COLO668 (cell line): ENCODE measurements around the gene ALOXE3.

Experiments
- DNase-seq: peaks from one replicate; lab custom pipeline; 2025; ENCODE audit not compliant: unreplicated experiment; lab: John Stamatoyannopoulos, UW

ALOXE3 gene

DNA sequence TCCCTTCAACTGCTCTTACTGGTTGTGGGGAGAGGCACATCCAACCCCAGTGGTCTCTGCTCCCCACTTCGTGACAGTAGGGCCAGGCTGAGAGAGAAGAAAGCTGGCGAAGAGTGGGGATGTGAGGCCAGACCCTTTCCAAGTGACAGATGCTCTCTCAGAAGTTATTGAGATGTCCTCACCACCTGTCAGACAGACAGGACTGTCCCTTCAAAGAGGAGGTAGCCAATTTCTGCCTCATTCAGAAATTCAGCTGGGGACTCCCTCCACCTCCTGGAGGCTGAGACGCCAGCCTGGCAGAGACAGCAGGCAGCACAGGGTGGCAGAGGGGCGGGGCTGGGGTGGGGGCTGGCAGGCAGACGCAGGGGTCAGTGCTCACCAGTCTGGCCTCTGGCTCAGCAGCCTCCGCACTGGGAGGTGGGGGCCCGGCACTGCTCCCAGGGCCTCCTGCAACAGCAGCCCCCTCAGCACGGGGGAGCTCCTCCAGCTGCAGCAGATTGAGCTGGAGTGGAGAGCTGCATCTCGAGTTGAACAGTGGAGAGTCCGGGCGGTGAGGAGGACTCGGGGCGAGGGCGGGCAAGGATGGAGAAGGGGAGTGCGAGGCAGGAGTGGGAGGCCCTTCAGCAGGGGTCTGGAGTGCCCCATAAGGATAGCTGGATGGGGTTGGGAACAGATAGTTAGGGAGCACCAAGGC, 24.7 kb upstream of the ALOXE3 start:
- no peak for DNase-seq

DNA sequence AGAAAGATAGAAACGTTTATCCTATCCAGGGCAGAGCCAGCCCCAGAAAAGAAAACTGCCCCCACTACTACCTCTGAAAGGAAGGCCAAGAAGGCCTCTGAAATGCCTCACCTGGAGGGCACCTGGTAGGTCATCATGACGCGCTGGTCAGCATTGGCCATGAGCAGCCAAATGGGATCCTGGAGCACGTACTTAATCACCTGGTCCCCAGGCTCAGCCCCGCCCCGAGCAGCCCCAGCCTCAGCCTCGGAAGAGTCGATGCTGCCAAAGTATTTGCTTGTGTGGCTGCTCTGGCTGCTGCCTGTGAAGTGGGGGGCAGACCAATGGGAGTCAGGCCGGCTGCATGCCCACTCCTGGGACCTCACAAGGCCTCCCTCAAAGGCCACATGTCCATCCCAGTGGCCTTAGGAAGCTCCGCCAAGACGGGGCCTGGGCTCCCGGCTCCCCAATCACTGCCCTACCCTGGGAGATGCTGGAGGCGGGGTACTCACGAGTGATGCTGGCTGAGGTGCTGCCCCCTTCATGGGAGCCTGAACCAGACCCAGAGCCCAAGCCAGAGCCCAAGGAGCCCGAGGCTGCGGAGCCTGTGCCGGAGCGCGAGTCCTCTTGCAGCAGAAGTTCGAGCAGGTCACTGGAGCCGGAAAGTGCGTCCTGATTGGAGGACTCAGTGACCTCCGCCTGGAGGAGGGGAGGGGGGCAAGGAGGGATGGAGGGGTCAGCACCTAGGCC, 24.0 kb upstream of the ALOXE3 start:
- no peak for DNase-seq

DNA sequence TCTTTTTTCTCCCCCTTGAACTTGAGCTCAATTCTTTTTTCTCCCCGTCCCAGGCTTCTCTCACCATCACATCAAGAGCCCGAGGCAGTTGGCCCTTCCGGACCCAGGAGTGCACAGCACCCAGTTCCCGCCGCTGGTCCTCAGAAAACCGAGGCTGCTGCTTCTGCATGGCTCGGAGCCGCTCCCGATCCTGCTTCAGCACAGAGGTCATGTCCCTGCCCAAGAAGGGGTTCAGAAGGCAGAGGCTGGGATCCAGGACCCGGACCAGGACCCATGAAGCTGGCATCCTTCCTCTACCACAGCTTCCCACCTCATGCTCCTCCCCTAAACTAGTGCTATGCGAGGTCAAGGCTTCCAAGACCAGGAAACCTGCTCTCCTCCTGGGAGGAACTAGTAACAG, 23.4 kb upstream of the ALOXE3 start:
- no peak for DNase-seq

DNA sequence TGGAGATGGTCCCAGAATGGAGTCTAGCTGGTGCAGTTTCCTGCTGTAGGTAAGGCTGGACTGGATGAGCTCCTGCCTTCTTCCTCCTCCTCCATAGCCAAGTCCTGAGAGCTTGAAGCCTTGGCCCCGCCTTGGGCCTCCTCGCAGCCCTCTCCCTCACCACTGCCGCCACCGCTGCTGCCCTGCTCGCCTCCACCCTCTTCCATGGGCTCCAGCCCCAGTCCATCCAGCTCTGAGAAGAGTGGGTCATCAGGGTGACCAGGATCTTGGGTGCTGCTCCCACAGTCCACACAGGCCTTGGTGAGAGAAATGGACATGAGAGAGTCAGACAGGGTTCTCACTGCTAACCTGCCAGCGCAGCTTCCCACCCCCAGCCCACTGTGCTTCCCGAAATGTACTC, 22.7 kb upstream of the ALOXE3 start:
- no peak for DNase-seq

DNA sequence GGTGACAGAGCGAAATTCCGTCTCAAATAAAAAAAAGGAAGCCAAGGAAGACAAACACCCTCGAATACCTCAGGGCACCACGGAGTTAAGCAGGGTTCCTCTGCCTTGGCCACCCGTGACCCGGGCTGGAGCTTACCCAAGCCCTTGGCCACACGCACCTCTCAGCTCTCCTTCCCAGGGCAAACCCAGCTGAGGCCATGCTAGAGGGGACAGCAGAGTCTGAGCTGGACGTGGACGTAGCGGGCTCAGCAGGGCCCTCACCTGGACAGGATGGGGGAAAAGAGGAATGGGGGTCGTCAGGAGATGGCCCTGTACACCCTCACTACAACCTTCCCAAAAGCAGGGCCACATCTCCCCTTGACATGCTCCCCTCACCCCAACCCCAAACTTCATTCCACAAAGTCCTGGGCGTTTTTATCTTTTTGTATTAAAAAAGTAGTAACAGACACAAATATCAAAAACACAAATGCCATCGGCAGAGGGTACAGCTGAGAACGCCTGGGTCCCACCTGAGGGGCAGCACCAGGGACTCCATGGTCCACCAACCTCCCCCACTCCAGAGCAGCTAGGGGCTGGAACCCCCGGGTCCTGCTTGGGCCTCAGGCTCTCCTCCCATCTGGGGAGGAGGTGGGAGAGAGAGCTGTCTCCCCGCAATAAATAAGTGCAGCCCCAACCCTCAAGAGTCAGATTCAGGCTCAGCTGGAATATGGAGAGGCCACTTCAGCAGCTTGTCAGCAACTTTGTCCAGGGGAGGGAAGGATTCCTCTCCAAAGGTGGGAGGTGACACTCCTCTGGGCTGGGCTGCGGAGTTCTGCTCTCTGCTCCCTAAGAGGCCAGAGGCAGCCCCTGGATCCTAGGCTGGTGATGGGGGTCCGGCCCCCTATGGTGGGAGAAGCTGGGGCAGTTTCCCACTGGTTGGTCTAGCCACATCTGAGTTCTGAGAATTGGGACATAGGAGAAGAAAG, 22.0 kb upstream of the ALOXE3 start:
- DNase-seq: no peak

DNA sequence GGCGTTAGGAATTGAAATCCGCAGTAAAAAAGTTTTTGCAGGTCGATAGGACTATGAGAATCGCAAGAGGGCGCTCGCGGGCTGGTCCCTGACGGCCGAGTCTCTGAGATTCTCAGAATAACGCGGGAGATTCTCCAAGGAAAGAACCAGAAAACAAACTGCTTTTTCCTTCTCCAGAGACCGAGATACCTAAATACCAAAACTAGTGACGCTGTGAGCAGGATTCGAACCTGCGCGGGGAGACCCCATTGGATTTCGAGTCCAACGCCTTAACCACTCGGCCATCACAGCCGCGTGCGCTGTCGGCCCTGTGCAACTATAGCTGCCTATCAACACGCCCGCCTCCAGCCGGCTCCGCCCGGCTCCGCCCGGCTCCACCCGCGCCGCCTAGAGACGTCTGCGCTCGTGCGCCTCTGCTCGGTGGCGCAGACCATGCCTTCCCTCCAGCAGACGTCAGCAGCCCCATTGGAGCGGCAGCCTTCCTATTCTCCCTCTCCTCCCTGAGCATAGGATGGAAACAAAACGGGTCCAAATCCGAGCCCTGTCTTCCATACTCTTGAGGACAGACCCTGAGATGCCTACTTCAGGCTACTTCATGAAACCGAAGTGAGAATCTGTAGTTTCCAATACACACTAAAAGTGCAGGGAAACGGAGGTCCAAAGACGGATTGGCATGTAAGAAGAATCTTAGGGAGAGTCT, 20.5 kb upstream of the ALOXE3 start:
- DNase-seq: peak; percentile 90

DNA sequence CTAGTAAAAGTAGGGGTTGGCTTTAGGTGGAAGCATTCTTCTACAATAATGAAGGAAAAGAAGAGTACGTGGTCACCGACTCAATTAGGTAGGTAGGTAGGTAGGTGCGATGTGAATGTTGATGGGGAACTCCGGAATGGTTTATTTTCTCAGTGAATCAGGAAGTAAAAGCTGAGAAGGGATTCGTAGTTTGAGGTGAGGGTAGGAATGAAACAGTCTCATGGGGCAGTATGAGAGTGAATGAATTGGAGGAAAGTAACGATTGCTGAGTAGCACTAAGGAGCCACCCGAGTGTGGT, 20.0 kb upstream of the ALOXE3 start:
- DNase-seq: no peak

DNA sequence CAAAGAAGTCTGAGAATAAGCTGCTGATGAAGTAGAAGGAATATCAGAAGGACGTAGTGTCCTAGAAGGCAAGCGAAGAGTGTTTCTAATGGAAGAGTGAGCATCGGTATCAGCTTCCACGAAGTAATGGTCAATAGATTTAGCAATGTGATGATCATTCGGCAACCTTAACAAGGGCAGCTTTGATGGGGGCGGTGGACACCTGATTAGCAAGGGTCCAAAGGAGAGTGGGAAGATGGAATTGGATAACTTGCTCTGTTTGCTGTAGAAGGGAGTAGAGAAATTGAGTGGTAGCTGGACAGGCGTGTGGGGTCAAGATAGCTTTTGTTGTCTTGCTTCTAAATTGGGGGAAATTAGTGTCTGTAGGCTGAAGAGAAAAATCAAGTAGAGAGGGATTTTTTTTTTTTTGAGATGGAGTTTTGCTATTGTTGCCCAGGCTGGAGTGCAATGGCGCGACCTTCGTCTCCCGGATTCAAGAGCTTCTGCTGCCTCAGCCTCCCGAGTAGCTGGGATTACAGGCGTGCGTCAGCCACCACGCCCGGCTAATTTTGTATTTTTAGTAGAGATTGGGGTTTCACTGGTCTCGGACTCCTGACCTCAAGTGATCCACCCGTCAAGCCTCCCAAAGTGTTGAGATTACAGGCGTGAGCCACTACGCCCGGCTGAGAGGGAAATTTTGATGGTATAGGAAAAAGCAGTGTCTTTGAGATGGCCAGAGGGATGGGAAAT, 19.5 kb upstream of the ALOXE3 start:
- no peak for DNase-seq

DNA sequence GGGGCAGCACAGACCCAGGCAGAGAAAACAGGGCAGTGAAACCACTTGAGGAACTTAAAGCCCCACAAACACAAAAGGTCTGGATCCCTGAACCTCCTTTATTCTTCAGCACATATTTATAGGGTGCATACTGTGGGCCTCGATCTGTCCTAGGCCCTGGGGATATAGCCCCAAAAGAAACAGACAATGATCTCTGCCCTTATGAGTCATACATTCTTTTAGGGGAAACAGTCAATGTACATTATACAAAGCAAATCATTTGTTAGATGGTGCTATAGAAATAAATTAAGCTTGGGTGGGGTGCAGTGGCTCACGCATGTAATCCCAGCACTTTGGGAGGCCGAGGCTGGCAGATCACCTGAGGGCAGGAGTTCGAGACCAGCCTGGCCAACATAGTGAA, 15.6 kb upstream of the ALOXE3 start:
- DNase-seq: no peak

DNA sequence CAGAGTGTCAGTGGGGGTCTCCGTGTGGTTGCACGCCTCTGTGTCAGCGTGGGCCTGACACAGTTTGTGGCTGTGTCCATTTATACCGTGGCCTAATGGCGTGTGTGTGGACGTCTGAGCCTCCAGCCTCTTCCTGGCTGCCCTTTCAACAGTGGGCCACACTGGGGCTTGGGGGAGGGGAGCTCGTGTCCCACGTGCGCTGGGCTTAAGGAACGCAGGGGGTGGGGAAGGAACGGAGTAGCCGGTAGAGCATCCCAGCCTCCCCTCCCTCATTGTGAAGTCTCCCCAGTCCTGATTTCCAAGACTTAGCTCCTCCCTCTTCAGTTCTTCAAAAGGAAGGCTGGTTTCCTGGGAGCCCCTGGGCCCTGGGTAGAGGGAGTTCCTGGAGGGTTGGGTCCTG, 15.1 kb upstream of the ALOXE3 start:
- DNase-seq: no peak

DNA sequence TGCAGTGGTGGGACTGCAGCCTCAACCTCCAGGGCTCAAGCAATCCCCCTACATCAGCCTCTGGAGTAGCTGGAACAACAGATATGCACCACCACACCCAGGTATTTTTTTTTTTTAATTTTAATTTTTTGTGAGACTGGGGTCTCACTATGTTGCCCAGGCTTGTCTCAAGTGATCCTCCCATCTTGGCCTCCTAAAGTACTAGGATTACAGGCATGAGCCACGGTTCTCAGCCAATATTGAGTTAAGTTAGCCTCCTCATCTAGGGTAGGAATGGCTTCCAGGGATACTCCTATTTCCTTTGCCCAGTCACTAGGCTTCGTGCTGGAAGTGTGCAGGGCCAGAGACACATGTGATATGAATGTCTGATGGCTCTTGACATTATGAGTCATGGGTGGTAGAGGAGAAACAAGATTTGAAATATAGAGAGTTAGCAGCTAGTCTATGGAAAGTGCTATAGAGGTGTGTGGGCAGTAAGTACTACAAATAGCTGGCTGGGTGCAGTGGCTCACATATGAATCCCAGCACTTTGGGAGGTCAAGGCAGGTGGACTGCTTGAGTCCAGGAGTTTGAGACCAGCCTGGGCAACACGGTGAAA, 13.6 kb upstream of the ALOXE3 start:
- DNase-seq: no peak

DNA sequence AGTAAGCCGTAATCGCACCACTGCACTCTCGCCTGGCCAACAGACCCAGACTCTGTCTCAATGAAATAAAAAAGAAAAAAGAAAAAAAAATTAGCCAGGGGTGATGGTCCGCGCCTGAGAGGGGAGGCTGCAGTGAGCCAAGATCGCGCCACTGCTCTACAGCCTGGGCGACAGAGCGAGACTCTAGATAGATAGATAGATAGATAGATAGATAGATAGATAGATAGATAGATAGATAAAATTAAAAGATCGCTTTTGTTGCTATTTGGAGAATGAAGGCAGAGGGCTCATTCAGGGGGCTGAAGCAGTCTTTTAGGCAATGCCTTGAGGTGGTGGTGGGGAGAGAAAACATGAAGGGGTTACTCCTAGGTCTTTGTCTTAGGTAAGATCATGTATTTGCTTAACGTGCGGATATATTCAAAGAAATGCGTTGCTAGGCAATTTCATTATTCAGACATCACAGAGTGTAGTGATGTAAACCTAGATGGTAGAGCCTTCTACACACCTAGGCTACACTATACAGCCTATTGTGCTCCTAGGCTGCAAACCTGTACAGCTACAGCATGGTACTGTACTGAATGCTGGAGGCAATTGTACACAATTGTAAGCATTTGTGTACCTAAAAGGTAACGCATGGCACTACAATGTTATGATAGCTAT, 9.9 kb upstream of the ALOXE3 start:
- no peak for DNase-seq

DNA sequence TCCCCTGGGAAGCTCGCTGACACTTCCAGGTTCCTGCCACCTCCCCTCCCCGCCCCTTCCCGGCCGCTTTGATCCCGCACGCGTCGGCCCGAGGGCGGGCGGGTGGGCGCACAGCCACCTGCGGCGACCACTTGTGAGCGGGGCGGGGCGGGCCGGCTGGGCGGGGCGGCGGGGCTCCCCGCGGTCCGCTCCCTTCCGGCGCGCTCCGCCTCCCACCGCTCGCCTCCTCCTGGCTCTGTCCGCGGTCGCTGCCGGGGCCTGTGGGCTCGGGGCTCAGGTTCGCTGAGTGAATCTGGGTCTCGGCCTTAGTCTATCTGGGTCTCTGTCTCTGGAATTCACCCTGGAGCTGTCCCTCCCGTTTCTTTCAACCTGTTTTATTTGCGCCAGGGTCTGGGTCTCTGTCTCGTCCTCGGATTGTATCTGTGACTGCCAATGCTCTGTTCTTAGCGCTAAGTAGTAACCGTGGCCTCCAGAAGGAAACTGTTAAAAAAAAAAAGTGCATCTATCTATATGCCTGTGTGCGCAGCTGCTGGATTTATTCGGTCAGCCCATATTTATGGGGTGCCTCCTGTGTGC, 8.3 kb upstream of the ALOXE3 start:
- DNase-seq: peak; percentile 39

DNA sequence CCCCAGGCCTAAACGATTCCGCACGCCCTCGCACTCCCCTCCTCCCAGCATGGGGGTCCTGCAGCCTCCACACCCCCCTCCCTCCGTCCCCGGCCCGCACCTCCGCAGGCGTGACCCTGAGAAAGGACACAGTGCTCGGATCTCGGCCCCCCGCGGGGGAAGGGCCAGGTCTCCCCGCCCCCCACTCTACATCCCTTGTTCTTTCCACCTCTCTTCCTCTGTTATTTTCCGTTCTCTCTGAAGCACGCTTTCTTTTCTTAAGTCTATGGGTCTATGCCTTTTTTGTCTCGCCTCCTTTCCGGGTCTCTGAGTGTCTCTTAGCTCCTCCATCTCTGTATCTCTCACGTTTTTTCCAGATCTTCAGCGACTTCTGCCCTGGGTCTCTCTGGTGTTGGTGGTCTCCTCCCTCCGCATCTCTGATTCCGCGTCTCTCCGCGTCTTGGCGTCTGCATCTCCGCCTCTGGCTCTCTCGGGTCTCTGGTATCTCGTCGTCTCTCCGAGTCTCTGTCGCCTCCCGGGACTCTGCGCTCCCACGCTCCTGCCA, 7.7 kb upstream of the ALOXE3 start:
- DNase-seq: peak; percentile 9

DNA sequence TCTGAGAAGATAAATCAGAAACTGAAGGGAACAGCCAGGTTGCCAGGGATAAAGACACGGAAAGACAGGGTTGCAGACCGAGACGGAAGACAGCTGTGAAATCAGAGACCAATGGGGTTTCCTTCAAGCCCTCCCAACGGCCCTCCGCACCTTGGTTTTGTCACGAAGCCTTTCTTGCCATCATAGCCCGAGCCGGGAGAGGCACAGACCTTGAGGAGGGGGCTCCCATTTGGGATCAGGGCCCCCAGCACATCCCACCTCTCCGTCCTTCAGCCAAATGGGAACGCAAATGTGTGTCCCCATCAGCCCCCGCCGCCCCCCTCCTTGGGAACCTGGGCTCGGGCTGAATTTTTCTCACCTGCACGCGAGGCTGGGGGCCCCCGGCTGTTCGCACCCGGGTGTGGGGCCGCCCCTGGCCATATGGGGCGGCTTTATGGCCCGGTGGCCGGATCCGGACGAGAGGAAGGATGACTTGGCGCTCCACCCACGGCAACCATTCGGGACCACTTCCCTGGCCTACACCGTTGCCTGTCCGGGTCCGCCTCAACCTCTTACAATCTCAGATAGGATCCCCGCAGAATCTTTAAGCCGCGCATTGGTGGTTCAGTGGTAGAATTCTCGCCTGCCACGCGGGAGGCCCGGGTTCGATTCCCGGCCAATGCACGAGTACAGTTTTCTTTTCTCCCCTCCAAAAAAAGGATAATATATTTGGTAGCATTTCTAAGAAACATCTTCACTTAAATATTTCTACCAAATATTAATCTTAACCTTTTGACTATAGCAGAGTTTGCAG, 7.0 kb upstream of the ALOXE3 start:
- DNase-seq: peak; percentile 58

DNA sequence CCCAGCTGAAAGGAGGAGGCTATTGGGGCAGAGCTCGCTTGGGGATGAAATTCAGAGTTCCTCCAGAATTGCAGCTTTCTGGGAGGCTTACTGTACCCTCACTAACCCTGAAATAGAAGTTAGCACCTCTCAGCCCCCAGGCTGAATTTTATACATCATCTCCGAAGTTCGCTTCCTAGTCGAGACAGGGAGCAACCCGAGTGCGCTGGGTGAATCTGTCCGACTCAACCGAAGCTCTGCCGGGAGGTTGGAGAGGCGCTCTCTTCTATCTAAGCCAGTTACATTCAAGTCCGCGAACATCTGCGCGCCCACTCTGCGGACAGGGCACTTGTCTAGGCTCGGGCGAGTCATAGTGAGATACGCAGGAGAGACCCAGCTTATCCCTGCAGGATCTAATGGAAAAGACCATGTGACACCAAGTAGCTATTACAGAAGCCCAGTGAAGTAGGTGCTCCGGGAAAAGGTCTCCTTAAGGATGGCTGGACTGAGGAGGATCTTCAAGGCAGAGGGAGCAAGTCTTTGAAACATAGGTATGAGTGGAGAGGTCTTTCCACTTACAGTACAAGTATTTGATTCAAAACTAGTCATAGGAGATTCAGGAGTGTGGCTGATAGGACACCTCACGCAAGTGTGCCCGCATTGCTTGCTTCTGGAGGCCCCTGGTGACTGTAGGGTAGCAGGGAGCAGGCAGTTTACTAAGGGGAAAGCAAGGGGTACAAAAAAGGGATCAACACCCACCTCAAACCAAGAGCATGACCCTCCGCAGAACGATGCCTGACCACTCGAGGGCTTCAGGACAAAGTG, 6.2 kb upstream of the ALOXE3 start:
- peak; percentile 4 for DNase-seq

DNA sequence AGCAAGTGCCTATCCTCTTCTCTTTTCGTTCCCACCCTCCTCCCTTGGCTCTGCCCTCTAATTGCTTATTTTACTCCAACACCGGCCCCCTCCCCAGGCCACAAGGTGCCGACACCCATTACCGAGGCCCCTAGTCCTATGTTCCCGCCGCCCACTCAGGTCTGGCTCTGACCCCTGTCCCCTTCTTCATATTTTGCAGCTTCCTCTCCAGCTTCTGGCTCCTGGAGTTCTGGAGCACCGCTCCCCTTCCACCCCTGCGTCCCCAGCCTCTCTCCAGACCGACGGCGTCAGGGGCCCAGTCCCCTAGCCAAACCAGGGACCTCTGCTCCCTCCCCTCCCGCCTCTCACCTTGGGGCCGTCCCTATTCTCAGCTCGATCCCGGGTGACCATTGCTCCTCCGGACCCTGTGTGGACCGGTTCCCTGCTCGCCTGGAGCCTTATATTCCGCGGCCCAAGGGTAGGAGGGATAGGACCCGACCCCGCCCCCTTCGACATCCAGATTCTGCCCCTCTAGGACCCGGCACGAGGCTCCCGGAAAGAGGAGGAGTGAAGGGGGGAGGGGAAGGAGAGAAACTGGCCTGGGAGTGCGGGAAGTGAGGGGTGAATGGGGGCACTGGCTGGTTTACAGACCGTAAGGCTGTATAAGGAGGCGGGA, 5.5 kb upstream of the ALOXE3 start, which contains the start of gene HES7:
Gene HES7, minus strand, starts transcription at position 412 of the 655 bp plus-strand sequence. Its CDS starts 22 bp downstream, at position 390.
- DNase-seq: peak; percentile 4
